HCEC 1CT (cell line): ENCODE results near the gene RHOXF2.

Source experiments
- DNase-seq: peaks from one replicate; pipeline ENCODE4 v3.0.0-alpha.2; 2017

The RHOXF2 gene

GRCh38 chrX:120205816-120206753, 47.7 kb downstream of the RHOXF2 start:
- DNase-seq: no peak

- DNase-seq: no peak
These were observed 48.7 kb downstream of the RHOXF2 start for GRCh38 chrX:120207009-120207605.

- DNase-seq: peak; percentile 44
These were observed 55.2 kb downstream of the RHOXF2 start for GRCh38 chrX:120213438-120214265.
